SK-N-MC (cell line): ENCODE data around the gene KRTAP5-10.
"Not testable (repeated sequence)": the region's sequence is repeated elsewhere in the genome, so short reads cannot be mapped to it uniquely, and the experiment has no call there.

ENCODE experiments used
- EZH2 ChIP-seq: fragments of 200-600 bp; sonication (generic); IDR thresholded peaks from one replicate; pipeline ENCODE4 v1.6.1; 2017; ENCODE audit warnings: antibody characterized with exemption
- FOXP2 ChIP-seq: optimal IDR thresholded peaks from 2 replicates; pipeline ENCODE3; 2011; ENCODE audit warnings: mild to moderate bottlenecking, moderate library complexity; ENCODE audit not compliant: insufficient read depth; ENCODE audit errors: extremely low read length, control extremely low read depth
- POLR2AphosphoS5 ChIP-seq: IDR thresholded peaks from 2 replicates; pipeline ENCODE4 v1.6.1; 2012; ENCODE audit warnings: mild to moderate bottlenecking, low read depth, low read length, borderline replicate concordance

DNA sequence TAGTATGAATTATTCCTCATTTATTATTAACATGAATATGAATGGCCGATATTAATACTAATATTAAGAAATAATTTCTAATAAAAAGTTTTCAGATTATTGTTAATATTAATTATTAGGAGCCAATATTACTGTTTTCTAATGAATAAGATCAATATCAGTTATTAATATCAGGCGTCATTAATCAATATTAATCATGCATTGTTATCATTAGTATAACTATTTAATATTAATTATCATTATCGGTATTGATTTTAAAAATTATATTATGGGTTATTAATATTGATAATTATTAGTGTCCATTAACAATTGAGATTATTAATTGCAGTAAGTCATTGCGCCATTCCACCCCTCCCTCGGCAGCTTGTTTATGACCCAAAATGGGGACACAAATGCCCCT is 20.3 kb downstream of the KRTAP5-10 start:
- not testable (repeated sequence) for TF ChIP-seq POLR2AphosphoS5, EZH2, FOXP2
